Activated T-helper 1 cell treated with anti-CD3 and anti-CD28 coated beads, Interleukin-12 subunit alpha, Interleukin-12 subunit beta, Interleukin-2, Interleukin-4 antibody, amounts not matched to agents 30 ng/mL and 10 ng/mL and 1 ng/mL, durations not matched to agents 14 hours and 24 hours and 36 hours (primary cell): ENCODE data around the gene RNF166. TPM values are rescaled to one million over a fixed set of nuclear protein-coding genes. Genes with fewer than 3 reads are reported as not detected.

Experiments used
- DNase-seq: peaks from one replicate; pipeline ENCODE4 v3.0.0; 2021; ENCODE audit warnings: low spot score
- H3K27ac Mint-ChIP-seq: one replicate; pipeline ENCODE4 v1.8.0; 2021; ENCODE audit warnings: mild to moderate bottlenecking, mixed read lengths
- H3K27me3 Mint-ChIP-seq: one replicate; pipeline ENCODE4 v1.8.0; 2022; ENCODE audit warnings: mild to moderate bottlenecking, moderate library complexity, mixed read lengths; ENCODE audit not compliant: insufficient read depth
- H3K36me3 Mint-ChIP-seq: one replicate; pipeline ENCODE4 v1.8.0; 2021; ENCODE audit warnings: low read depth, mixed read lengths
- H3K4me1 Mint-ChIP-seq: one replicate; pipeline ENCODE4 v1.8.0; 2021; ENCODE audit warnings: low read depth, mixed read lengths
- H3K4me3 Mint-ChIP-seq: one replicate; pipeline ENCODE4 v1.8.0; 2021; ENCODE audit warnings: mild to moderate bottlenecking, moderate library complexity, mixed read lengths
- H3K9me3 Mint-ChIP-seq: one replicate; pipeline ENCODE4 v1.8.0; 2021; ENCODE audit warnings: mixed read lengths
- intact Hi-C: fragments of 100-400 bp; cut with micrococcal nuclease; formaldehyde crosslinking; loops from one replicate; pipeline ENCODE4 v1.15.1; 2024
- total RNA-seq: library from RNA; stranded (reverse); gene quantifications from 2 replicates; pipeline ENCODE4 v1.2.3, GENCODE V29; 2022

The RNF166 gene
- 42.4 and 45.0 TPM in 2 replicates for total RNA-seq

- Mint-ChIP-seq H3K27me3 (no peaks in the 10 kb centered on the region), H3K27ac (peak within 1 kb of the TSS; percentile 86), H3K36me3 (peaks cover 9% of the 10 kb centered on the region), H3K4me3 (peak within 1 kb of the TSS; percentile 89), H3K4me1 (peaks cover 47% of the 10 kb centered on the region), H3K9me3 (no peaks in the 10 kb centered on the region)
- intact Hi-C loops = loop anchor here (1.0 to 10.0 kb wide), 7 partner anchors 43 to 752 kb away; partner anchors contain the start of genes BANP, CYBA, MVD and TRAPPC2L
- DNase-seq = peak; percentile 92
Observed at GRCh38 chr16:88706229-88706964, at the start of gene RNF166, which contains the start of gene CTU2. TSS of gene RNF166 (minus strand) at chr16:88706408. CDS start at chr16:88706325, 83 bp downstream. TSS of gene CTU2 (plus strand) at chr16:88706503. CDS start at chr16:88706531, 28 bp downstream.

- H3K4me1 Mint-ChIP-seq = peaks cover 13% of the 10 kb centered on the region
- H3K27me3 Mint-ChIP-seq = no peaks in the 10 kb centered on the region
- intact Hi-C loops = no loop called here
- H3K4me3 Mint-ChIP-seq = no peak overlapping the region
- peaks cover 1% of the 10 kb centered on the region for H3K36me3 Mint-ChIP-seq
- H3K27ac Mint-ChIP-seq = peak overlapping the region; percentile 18
- H3K9me3 Mint-ChIP-seq = no peaks in the 10 kb centered on the region
- DNase-seq = no peak
Observed at GRCh38 chr16:88754912-88755744, 48.9 kb upstream of the RNF166 start.

- H3K27ac Mint-ChIP-seq = no peak overlapping the region
- intact Hi-C loops = no loop called here
- no peak for DNase-seq
- no peak overlapping the region for H3K4me3 Mint-ChIP-seq
- H3K4me1 Mint-ChIP-seq = peaks cover 10% of the 10 kb centered on the region
- H3K27me3 Mint-ChIP-seq = no peaks in the 10 kb centered on the region
- H3K9me3 Mint-ChIP-seq = no peaks in the 10 kb centered on the region
- H3K36me3 Mint-ChIP-seq = peaks cover 1% of the 10 kb centered on the region
Observed at GRCh38 chr16:88754109-88754911, 48.1 kb upstream of the RNF166 start.

GRCh38 chr16:88753602-88754001 lies 47.4 kb upstream of the RNF166 start:
- Mint-ChIP-seq H3K27me3 (no peaks in the 10 kb centered on the region), H3K9me3 (no peaks in the 10 kb centered on the region), H3K4me1 (peaks cover 3% of the 10 kb centered on the region), H3K36me3 (peaks cover 1% of the 10 kb centered on the region), H3K4me3 (no peak overlapping the region), H3K27ac (no peak overlapping the region)
- DNase-seq = no peak
- intact Hi-C loops = no loop called here

- DNase-seq = no peak
- intact Hi-C loops = no loop called here
- Mint-ChIP-seq H3K27ac (no peak overlapping the region), H3K36me3 (peaks cover 1% of the 10 kb centered on the region), H3K9me3 (no peaks in the 10 kb centered on the region), H3K27me3 (no peaks in the 10 kb centered on the region), H3K4me1 (no peaks in the 10 kb centered on the region), H3K4me3 (no peak overlapping the region)
Observed at GRCh38 chr16:88753191-88753590, 47.0 kb upstream of the RNF166 start.

- no peak for DNase-seq
- H3K36me3 Mint-ChIP-seq = peaks cover 3% of the 10 kb centered on the region
- H3K27ac Mint-ChIP-seq = no peak overlapping the region
- no peaks in the 10 kb centered on the region for H3K9me3 Mint-ChIP-seq
- no peaks in the 10 kb centered on the region for H3K27me3 Mint-ChIP-seq
- H3K4me1 Mint-ChIP-seq = no peaks in the 10 kb centered on the region
- H3K4me3 Mint-ChIP-seq = no peak overlapping the region
- intact Hi-C loops = no loop called here
Observed at GRCh38 chr16:88752386-88753002, 46.3 kb upstream of the RNF166 start.

- no peaks in the 10 kb centered on the region for H3K27me3 Mint-ChIP-seq
- H3K4me3 Mint-ChIP-seq = no peak overlapping the region
- DNase-seq = no peak
- H3K4me1 Mint-ChIP-seq = peaks cover 8% of the 10 kb centered on the region
- intact Hi-C loops = no loop called here
- H3K9me3 Mint-ChIP-seq = no peaks in the 10 kb centered on the region
- no peak overlapping the region for H3K27ac Mint-ChIP-seq
- peaks cover 3% of the 10 kb centered on the region for H3K36me3 Mint-ChIP-seq
Observed at GRCh38 chr16:88750854-88751253, 44.6 kb upstream of the RNF166 start.

- Mint-ChIP-seq H3K27ac (no peak overlapping the region), H3K9me3 (no peaks in the 10 kb centered on the region), H3K4me1 (peaks cover 10% of the 10 kb centered on the region), H3K4me3 (no peak overlapping the region), H3K27me3 (no peaks in the 10 kb centered on the region), H3K36me3 (peaks cover 3% of the 10 kb centered on the region)
- no peak for DNase-seq
- intact Hi-C loops = no loop called here
Observed at GRCh38 chr16:88749358-88749757, 43.1 kb upstream of the RNF166 start.

GRCh38 chr16:88748364-88748763 lies 42.2 kb upstream of the RNF166 start:
- no peak overlapping the region for H3K27ac Mint-ChIP-seq
- peaks cover 3% of the 10 kb centered on the region for H3K36me3 Mint-ChIP-seq
- no peak for DNase-seq
- intact Hi-C loops = no loop called here
- H3K27me3 Mint-ChIP-seq = no peaks in the 10 kb centered on the region
- no peaks in the 10 kb centered on the region for H3K9me3 Mint-ChIP-seq
- H3K4me3 Mint-ChIP-seq = no peak overlapping the region
- H3K4me1 Mint-ChIP-seq = peaks cover 10% of the 10 kb centered on the region

GRCh38 chr16:88747588-88748301 lies 41.5 kb upstream of the RNF166 start:
- no peak for DNase-seq
- H3K9me3 Mint-ChIP-seq = no peaks in the 10 kb centered on the region
- H3K4me1 Mint-ChIP-seq = peaks cover 10% of the 10 kb centered on the region
- intact Hi-C loops = no loop called here
- H3K27me3 Mint-ChIP-seq = no peaks in the 10 kb centered on the region
- no peak overlapping the region for H3K4me3 Mint-ChIP-seq
- peaks cover 2% of the 10 kb centered on the region for H3K36me3 Mint-ChIP-seq
- H3K27ac Mint-ChIP-seq = no peak overlapping the region

- H3K36me3 Mint-ChIP-seq = peaks cover 2% of the 10 kb centered on the region
- H3K4me3 Mint-ChIP-seq = no peak overlapping the region
- intact Hi-C loops = no loop called here
- peak overlapping the region; percentile 29 for H3K27ac Mint-ChIP-seq
- no peaks in the 10 kb centered on the region for H3K27me3 Mint-ChIP-seq
- peaks cover 10% of the 10 kb centered on the region for H3K4me1 Mint-ChIP-seq
- no peak for DNase-seq
- no peaks in the 10 kb centered on the region for H3K9me3 Mint-ChIP-seq
Observed at GRCh38 chr16:88746506-88746905, 40.3 kb upstream of the RNF166 start.
